ENCODE data around the gene BICRAL.
"Not testable (repeated sequence)": the region's sequence is repeated elsewhere in the genome, so short reads cannot be mapped to it uniquely, and the experiment has no call there.

Gene BICRAL

DNA sequence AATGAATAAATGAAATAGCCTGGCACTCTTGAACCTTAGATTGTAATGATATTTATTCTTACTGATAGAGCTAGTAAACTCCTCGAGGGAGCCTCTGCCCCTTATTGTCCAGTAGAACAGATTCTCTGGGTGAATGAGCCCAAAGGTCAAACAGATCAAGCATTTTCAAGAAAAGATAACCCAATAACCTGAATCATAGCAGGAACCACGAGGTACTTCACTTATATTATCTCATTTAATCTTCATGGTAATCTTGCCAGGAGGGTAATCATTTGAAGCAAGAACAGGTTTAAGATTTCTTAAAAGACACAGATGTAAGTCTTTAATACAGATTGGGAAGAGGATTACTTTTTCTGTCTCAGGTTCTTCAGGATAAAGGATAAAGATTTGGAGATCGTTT lies 18.9 kb upstream of the BICRAL start:
- no peak for DNase-seq (ENCODE audit: low read depth)

- DNase-seq (ENCODE audit: low read depth): no peak
Measured at GRCh38 chr6:42764911-42765648, 16.8 kb upstream of the BICRAL start.

- DNase-seq (ENCODE audit: low read depth): no peak
Measured at GRCh38 chr6:42766163-42766670, 15.6 kb upstream of the BICRAL start.

DNA sequence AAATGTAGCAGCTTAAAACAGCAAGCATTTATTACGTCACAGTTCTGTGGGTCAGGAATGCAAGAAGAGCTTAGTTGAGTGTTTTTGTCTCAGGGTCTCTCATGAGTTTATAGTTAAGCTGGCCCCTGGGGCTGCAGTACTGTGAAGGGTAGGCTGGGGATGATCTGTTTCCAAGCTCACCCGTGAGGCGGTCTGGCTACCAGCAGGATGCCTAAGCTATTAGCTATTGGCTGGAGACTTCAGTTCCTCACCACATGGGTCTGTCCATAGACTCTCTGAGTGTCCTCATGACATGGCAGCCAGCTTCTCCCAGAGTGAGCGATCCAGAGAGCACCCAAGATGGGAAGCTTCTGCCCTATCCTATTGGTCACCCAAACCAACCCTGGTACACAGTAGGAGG lies 12.8 kb upstream of the BICRAL start:
- no peak for DNase-seq (ENCODE audit: low read depth)

DNA sequence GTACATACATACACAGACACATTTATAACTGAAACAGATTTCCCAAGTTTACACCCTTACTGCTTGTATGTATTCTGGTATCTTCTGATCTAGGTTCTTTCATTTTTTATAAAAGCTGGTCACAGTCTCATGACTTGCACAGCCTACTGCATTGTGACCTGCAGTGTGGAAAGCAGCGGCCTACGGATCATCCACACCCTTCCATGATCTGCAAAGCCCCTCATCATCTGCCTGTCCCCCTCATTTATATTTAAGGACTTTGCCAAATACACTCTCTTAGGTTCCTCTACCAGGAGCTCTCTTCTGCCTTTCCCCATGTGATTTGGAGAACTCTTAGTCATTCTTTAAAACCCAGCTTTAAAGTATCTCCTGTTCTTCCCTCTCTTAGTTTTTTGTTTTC lies 12.0 kb upstream of the BICRAL start:
- no peak for DNase-seq (ENCODE audit: low read depth)

- no peak for DNase-seq (ENCODE audit: low read depth)
Measured at GRCh38 chr6:42771741-42772100, 10.1 kb upstream of the BICRAL start.

DNA sequence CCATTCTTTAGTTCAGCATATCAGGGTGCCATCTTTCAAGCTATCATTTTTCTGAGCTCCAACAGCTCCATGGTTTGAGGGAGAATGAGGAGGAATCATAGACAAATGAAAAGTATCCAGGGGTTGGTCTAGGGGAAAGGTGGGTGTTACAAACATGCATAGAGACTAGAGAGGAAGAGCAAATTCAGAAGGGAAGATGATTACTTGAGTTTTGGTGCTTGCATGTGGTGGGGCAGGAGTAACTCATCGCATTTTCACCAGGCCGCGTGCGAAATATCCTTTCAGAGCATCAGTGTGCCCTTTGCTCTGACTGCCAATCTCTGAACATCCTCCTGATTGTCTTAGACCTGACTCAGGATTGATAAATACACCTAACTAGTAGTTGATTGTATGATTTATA lies 7.7 kb upstream of the BICRAL start:
- no peak for DNase-seq (ENCODE audit: low read depth)

DNA sequence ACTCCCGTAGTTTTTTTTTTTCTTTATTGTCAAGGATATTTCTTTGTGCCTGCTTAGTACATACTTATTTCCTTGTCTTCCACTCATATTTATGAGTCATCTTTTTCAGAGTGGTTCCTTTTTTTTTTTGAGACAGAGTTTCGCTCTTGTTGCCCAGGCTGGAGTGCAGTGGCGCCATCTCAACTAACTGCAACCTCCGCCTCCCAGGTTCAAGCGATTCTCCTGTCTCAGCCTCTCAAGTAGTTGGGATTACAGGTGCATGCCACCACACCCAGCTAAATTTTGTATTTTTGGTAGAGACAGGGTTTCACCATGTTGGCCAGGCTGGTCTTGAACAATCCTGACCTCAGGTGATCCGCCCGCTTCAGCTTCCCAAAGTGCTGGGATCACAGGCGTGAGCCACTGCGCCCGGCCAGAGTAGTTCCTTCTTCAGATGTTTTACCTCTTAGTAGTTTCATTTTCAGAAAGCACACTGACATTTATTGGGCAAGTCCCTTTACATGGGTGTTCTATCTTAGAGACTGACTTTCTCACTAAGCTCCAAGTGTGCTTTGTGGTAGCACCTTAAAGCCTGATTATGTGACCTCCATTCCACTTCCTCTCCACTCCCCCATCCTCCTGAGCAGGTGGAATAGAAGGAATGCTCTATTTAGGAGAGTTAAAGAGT lies 6.9 kb upstream of the BICRAL start:
- not testable (repeated sequence) for DNase-seq (ENCODE audit: low read depth)

DNA sequence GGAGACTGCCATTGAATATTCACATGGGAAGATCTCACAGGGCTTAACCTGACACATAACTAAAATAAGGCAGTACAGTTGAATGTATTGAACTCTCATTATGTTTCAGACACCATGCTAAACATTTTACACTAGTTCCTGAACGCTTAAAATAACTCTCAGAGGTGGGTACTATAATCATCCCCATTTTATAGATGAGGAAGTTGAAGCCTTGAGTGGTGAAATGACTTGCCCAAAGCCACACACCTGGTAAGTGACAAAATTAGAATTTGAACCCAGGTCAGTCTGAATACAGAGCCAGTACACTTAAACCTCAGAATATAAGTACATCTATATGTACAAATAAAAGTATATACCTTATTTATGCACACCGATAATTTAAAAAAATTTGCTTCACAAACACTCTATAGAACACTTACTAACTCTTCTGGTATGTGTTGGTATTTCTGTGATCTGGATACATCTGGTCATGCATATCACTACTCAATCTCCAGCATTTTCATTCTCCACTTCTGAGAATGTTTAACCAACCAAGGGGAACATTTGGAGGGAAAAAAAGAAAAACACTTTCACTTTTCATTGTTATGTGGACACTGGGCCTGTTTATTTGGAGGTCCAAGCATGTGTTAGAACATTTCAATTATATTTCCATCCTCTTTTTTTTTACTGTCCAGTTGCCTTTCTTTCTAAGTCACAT lies 4.6 kb upstream of the BICRAL start:
- no peak for DNase-seq (ENCODE audit: low read depth)

GRCh38 chr6:42778122-42778521 lies 3.7 kb upstream of the BICRAL start:
- no peak for DNase-seq (ENCODE audit: low read depth)

- no peak for DNase-seq (ENCODE audit: low read depth)
Measured at GRCh38 chr6:42779521-42779920, 2.3 kb upstream of the BICRAL start.

DNA sequence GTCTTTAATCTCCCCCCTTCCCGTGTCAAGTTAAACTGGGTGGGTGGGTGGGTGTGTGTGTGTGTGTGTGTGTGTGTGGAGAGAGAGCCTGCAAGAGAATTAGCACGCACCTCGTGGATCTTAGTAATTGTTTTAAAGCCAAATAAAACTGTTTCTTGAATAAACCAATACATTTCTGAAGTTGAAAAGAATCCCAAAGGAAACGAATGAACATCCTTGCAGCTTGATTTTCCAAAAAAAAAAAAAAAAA lies 381 bp upstream of the BICRAL start:
- no peak for DNase-seq (ENCODE audit: low read depth)

DNA sequence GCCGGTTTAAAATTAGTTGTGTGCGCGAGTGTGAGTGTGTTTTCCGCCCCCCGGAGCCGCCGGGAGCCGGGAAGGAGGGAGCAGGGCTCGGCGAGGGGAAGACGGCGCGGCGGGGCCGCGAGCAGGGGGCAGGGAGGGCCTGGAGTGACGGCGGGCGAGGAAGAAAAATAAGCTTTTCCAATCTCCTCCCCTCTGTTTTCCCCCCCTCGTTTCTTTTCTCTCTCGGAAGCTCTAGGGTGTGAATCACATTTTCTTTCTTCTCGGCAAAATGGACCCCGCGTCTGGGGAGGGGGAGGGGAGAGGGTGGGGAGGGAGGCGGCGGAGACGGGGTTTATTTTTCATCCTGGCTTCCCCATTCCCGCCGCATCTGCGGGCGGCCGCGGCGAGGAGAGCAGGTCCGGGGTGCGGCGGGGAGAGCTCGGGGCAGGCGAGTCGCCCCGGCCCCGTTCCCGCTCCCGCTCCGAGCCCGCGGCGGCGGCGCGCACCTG lies 881 bp downstream of the BICRAL start:
- DNase-seq (ENCODE audit: low read depth): peak; percentile 71

DNA sequence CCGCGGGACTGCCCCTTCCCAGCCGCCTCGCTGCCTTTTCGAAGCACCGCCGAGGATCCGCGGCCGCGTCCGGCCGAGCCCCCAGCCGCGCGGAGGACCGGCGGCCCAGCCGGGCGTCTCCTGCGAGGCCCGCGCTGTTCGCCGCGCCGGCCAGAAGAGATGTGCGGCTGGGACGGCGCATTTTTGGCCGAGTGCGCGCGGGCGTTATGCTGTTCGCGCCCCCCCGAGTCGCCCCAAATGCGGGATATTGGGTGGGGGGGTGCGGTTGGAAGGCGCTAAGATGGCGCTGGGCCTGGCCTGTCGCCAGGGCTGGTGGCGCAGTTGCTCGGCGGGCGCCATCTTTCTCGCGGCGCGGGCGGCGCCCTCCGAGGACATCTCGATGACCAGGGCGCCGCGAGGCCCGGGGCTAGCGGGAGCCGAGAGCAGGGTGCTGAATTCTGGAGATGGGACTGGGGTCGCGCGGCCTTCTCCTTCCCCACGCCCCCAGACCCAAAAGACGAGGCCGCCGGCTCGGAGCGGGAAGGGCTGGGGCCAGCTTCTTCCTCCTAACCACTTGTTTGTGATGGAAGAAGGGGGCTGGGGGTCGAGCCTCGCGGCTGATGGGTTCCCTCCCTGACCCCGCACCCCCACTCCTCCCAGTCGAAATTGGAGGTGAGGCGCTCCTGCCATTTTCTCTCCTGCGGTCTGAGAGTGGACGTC lies 1.5 kb downstream of the BICRAL start:
- peak; percentile 72 for DNase-seq (ENCODE audit: low read depth)

DNA sequence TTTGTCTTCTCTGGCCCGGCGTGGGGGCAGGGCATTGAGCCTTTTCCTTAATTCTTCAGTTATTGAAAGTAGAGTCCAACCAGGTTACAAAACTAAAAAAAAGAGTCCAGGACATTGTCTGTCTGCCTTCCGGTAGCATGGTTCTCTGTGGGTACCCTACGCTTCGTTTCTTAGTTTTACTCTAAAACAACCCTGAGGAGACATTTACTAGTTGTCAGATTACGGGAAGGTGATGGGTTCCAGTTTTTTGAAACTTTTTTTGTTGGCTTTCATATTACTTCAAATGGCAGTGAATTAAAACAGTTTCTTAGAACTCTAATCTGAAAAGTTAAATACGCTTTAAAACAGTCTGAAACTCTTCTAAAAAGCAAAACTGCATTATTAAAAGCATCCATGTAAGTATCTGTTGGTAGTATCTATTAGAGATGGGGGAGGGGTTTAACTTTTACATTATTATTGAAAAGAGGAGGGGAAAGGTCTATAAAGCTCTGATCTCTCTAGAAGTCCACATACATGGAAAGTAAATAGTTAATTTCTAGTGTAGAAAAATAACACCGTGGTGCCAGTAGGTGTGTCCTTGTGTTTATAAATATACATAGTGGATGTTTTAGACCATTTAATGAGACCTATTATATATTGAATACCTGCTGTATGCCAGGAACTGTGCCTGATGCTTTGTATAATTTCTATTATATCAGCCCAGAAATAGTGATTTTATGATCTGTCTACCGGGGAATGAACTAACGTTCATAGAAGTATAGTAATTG lies 2.2 kb downstream of the BICRAL start:
- DNase-seq (ENCODE audit: low read depth): no peak

GRCh38 chr6:42784717-42785498 lies 3.1 kb downstream of the BICRAL start:
- DNase-seq (ENCODE audit: low read depth): no peak

DNA sequence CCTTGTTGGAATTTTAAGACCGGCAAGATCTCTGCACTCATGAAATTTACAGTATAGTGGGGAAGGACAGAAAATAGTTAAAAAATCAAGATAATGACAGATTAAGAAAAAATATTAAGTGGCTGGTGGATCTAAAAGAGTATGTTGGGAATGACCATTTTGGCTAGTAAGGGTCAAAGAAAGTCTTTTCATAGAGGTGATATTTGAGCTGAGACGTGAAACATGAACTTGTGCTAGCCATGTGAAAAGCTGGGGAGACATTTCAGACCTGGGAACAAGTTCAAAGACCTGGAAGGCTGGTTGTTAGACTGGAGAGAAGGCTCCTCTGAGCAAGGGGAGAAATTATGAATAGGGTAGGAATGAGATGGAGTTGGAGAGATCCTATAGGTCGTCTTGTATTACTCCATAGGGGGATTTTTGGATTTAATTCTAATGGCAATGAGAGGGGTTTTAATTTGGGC lies 4.7 kb downstream of the BICRAL start:
- DNase-seq (ENCODE audit: low read depth): no peak

- DNase-seq (ENCODE audit: low read depth): no peak
Measured at GRCh38 chr6:42787063-42787472, 5.2 kb downstream of the BICRAL start.

- DNase-seq (ENCODE audit: low read depth): no peak
Measured at GRCh38 chr6:42788671-42789070, 6.8 kb downstream of the BICRAL start.

- no peak for DNase-seq (ENCODE audit: low read depth)
Measured at GRCh38 chr6:42790549-42791181, 8.8 kb downstream of the BICRAL start.
